HG02938 (cell line): ENCODE data around the gene NENF.
"Not testable (repeated sequence)": the region's sequence is repeated elsewhere in the genome, so short reads cannot be mapped to it uniquely, and the experiment has no call there.

Source experiments
- ATAC-seq: cut with Tn5 transposase; IDR thresholded peaks from one replicate; pipeline ENCODE4 v1.9.1; 2021; ENCODE audit warnings: mild to moderate bottlenecking, moderate library complexity; ENCODE audit not compliant: unreplicated experiment

NENF gene

DNA sequence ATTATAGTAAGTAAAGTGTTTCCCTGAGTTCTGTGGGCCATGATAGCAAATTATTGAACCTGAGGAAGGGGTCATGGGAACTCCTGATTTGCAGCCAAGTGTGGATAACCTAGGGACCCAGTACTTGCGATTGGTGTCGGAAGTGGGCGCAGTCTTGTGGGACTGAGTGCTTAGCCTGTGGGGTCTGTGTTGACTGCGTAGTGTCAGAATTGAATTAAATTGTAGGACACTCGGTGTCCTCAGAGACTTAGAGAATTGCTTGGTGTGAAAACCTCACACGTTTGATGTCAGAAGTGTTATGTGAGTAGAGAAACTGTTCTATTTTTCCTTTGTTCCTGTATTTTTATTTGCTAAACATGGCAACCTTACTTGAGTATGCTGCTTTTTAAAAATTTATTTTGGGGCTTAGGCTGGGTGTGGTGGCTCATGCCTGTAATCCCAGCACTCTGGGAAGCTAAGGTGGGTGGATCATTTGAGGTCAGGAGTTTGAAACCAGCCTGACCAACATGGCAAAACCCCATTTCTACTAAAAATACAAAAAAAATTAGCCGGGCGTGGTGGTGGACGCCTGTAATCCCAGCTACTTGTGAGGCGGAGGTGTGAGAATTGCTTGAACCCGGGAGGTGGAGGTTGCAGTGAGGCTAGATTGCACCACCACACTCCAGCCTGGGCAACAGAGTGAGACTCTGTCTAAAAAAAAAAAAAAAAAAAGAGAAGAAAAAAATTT, 48.2 kb downstream of the NENF start:
- not testable (repeated sequence) for ATAC-seq

DNA sequence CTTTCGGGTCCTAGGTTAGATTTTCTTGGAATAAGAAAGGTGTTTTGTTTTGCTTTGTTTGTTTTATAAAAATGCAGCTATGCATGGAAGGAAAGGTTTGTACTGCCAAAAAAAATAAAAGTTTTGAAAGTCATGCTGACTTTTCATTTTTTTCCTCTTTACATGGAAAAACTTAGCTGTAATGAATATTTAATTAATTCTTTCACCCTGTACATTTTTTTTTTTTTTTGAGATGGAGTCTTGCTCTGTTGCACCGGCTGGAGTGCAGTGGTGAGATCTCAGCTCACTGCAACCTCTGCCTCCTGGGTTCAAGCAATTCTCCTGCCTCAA, 48.7 kb downstream of the NENF start:
- no peak for ATAC-seq

DNA sequence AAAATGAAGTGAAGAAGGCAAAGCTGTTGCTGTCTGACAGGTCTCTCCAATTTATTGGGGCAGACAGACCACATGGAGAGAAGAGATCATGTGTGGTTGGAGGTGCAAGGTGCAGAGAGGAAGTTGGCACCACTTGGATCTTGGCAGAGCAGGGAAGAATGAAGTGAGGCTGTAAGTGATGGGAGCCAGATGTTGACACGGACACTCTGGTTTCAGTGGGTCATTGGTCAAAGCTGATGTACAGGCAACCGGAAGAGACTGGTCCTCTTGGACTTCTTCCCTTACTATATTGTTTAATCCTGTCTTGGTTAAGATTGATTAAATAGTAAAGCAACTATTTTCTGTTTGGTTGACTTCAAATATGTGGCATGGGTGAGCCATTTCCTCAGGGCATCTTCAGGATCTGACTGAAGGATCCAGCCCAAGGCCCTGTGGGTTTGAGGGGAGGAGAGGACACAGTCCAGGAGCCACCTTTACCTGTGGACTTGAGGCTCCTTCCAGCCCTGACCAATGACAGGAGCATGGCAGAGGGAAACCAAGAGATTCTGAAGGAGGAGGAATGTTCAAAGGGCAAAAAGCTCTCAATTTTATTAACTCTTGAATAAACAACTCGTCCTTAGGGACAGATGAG, 49.4 kb downstream of the NENF start:
- no peak for ATAC-seq

DNA sequence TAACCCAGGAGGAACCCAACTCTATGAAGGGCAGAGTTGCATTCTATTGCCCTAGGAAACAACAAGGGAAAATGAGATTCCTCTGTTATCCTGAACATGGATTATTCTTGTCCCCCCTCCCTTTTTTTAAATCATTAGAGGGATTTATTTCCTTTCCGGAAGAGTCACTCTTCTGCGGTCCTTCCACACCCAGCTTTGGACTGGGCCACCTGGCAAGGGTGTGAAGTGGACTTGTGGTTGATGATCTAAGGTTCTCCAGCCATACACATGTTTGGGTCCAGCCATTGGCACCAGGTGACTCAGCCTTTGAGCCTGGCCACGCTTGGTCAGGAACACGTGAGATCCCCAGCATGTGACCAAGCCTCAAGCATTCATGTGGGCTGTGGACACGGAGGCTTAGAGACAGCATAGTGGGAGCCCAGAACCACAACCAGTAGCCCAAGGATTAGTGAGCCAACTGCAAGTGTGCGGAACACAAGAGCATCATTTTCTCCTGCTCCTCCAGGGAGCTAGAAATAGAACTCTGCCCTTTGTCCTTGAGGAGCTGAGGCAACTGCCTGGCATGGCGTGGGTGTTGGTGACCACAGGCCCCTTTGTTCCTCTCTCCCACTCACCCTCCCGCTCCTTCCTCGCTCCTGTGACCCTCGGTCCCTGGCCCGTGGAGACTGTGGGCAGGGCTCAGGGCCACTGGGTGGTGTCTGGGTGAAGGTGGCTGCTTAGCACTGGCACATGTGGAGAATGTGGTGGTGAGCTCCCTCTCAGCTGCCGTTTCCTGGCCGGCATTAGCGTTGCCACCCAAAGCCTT, 50.1 kb downstream of the NENF start:
- no peak for ATAC-seq

DNA sequence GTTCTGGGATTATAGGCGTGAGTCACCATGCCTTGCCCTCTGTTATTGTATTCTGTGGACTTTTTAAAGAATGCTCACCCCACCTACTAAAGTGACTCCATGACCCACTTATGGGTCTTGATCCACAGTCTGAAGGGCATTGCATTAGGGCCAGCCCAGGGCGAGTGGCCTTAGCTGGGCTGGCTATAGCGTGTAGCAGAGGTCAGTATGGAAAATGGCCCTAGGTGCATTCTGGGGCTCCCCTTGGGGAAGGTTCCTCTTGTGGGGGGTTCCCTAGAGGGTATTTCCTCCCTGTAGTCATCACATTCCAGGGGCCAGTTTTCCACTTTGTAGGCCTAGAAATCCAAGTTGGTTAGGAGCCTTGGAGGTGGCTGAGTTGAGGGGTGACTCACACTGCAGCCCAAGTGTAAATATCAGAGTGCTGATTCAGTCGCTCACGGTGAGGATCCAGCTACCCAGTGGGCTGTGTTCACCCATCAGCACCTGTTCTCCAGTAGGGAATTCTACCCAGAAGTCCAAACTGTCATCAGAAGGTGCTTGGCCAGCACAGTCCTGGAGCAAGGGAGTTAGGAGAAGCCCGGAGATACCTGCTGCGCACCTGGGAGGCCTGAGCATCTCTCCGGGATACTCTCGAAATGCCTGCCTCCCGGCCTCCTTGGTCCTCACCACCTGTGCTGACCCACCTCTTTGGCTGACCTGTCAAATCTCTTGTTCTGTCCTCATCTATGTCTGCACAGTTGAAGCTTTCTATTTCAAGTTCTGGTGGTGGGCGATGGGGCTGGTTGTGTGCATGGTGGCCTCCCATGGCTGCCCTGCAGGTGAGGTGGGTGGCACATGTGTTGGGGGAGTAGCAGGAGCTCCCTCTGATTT, 52.2 kb downstream of the NENF start:
- no peak for ATAC-seq

DNA sequence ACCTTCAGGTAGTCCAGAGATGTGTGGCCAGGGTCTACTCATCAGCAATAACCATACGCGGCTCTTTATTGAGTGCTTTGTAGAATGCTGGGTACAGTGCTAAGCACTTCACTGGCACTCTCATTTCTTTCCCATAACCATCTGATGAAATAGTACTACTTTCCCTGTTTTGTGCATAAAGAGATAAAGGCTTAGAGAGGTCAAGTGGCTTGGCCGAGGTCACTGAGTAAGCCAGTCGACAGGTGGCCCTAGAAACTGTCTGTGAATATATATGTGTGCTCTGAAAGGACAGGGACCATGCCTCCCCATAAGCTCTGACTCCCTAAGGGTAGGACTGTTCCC, 52.8 kb downstream of the NENF start:
- no peak for ATAC-seq

DNA sequence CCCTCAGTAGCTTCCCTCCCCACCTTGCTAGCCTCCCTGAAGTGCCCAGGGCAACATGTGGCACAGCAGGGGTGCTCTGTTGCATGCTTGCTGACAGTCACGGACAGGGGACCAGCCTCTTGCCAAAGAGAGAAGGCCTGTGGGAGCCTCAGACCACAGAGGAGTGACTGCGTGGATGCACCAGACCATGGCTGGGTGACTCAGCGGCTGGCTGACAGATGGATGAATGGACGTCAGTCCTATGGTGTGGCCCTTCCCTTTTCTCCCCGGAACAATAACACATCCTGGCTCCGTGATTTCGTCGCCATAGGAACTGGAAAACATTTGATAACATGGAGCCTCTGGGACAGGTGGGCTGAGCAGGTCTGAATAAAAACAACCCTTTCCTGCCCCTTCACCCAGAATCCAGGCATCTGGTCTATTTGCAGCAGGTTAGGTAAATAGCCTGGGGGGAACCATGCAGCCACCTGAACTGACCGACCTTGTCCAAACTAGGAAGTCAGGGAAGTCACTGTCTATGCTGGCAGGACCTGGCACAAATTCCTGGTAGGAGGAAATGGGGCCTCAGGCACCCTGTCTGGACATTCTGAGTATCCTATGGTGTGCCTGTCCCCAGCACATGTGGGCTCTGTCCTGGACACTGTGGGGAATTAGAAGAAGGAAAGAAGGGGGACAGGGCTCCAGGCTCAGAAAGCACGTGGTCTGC, 53.3 kb downstream of the NENF start:
- no peak for ATAC-seq

DNA sequence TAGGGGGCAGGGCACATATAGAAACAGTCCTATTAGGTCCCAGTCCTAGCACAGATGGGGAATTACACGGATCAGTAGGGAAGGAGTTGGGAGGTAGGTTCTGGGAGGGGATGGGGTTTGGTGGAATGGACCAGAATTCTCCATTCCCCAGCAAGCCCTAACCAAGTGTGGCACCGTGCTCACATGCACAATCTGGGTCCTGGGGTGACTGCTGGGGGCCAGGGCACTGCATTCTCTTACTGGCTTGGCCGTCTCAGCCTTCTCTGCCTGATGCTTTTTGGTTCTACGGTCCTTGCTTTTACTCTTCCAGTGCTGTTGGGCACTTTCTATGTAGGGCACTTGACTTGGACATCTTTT, 53.9 kb downstream of the NENF start:
- ATAC-seq, result no peak

DNA sequence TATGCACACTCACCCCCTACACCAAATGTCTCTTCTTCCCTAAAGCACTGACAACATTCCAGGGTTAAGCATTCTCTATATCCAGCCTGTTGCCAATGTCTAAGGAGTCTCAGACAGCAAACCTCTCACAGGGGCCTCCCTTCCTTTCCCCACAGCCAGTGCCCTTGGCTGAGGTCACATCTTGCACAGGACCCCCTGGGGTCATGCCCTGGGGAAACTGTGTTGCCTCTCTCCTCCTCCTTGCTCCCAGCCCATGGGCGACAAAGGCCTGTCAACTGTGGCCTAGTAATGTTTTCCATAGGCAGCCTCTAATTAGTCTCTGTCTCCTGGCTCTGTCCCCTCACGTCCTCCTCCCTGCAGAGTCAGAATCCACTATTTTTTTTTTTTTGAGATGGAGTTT, 54.6 kb downstream of the NENF start:
- ATAC-seq, result no peak

DNA sequence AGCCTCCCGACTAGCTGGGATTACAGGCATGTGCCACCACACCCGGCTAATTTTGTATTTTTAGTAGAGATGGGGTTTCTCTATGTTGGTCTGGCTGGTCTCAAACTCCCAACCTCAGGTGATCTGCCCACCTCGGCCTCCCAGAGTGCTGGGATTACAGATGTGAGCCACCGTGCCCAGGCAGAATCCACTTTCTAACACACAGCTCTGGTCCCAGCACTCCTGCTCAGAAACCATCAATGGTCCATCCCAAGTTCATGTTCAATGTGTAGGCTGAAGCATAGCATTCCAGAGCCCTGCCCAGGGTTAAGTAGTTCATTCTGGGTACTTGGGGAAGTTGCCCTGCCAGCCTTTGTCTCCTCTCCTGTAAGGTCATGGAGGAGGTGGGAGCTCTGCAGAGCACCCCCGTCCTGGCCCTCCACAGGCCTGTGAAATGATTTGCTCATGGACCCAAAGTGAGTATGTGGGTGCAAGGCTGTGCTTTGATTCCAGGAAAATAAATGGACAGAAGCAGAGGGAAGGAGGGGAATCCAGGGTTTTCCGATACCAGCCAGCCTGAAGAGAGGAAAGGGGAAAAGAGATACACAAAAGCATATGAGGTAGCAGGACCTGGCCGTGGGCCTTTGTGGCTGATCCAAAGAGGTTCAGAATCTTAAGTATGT, 55.2 kb downstream of the NENF start:
- no peak for ATAC-seq

DNA sequence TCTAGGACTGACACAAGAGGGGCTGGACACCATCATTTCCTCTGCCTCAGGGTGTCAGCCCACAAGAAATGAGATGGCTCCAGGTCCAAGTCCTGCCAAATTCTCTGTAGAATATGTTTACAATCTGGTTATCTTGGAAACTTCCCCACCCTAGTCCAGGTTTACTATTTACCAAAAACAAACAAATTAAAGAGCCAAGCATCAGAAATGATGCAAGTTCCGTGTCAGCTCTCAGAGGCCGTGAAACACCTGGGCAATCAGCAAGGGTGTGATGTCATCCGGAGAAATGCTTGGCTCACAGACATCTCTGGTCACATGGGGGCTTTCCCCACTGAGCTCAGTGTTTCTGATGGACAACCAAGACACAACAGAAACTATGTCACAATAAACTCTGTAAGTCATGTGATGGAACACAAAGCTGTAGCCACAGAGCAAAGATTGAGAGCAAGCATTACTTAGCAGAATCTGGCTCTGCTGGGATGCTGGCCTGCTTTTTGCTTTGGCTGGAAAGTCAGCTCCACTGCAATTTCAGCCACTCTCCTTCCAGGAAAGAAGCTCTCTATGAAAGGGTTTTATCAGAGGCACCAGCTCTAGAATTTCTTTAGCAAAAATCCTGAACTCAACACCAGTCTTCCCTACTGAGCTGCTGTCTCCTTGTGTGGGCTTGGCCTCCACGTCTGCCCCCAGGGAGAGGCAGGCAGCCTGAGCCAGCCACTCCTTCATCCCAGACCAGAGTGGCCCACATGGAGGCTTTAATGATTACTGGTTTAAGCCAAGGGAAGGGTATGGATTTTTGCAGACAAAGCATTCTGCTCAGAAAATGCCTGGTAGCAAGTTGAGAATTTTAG, 55.9 kb downstream of the NENF start:
- ATAC-seq, result peak; percentile 79

DNA sequence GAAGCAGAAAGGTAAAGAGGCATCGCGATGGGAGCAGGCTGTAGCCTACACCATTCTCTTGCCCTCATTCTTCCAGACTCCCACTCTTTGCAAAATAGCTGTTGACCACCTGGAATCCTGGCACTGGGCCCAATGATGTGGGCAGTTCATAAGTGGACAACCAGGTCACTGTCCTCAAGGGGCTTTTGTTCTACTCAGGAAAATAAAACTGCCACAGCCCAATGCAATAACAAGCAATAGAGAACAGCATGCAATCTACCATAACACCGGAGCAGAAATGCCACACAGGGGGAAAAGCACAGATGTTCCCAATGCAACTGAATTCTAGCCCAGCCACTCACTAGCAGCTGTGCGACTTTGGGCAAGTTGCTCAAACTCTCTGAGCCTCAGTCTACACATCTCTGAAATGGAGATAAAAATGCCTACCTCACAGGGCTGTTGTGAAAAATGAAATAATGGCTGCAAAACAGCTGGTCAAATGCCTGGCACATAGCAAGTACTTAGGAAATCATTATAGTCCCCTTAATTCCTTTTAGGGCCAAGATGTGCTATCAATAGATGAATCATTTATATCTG, 56.7 kb downstream of the NENF start:
- no peak for ATAC-seq

DNA sequence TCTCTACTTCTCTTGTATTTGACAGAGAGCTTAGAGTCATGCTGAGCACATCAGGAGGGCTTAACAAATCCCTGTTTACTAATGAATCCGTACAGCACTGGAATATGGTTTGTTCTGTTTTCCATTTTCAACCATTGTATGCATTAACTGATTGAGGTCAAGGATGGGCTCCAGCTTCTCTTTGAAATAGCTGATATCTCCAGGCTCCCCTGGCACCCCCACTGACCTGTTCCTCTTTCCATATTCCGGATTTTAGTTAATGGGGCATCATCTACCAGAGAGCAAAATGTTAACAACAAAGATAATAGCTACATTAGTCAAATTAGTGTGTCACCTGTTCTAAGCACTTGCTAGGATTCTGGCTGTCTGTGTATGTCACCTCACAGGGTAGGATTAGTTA, 57.6 kb downstream of the NENF start:
- ATAC-seq, result no peak

DNA sequence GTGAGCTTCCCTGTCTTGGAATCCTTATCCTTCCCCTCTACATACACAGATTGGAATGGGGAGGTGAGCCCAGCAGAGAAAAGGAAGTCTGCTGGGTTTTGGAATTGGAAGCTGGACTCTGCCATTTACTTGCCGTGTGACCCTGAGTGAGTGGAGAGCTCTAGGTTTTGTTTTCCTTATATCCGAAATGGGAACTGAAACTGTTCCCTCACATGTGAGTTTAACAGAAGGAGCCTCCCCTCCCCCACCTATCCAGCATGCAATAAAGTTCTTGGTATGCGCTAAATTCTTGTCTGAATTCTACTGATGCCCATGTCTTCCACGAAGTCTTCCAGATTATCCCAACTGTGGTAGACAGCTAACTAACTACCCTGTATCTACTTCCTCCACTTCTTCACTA, 58.7 kb downstream of the NENF start:
- no peak for ATAC-seq
